Astrocyte of the spinal cord (primary cell): ENCODE results near the gene FBN1.

Experiments used
- DNase-seq: peaks from one replicate; pipeline ENCODE4 v3.0.0; 2011; ENCODE audit warnings: low read depth, low spot score
- H3K4me3 ChIP-seq: 2 replicates; pipeline ENCODE4 v1.5.1; 2011; ENCODE audit warnings: low read depth, mild to moderate bottlenecking, low read length, moderate library complexity
- CTCF ChIP-seq: IDR thresholded peaks from 2 replicates; pipeline ENCODE4 v1.5.1; 2012; ENCODE audit warnings: low read depth, mild to moderate bottlenecking, low read length, inconsistent platforms
- in situ Hi-C: cut with HindIII; loops from 2 replicates; pipeline ENCODE4 v1.10.0; 2017; ENCODE audit warnings: low sequenced_read_pairs

Gene FBN1

GRCh38 chr15:48671103-48672022 lies 25.9 kb upstream of the FBN1 start:
- in situ Hi-C loops, result no loop called here
- DNase-seq, result peak; percentile 90
- no peak overlapping the region for H3K4me3 ChIP-seq
- TF ChIP-seq CTCF, result no peak

- in situ Hi-C loops, result no loop called here
- no peak overlapping the region for H3K4me3 ChIP-seq
- peak; percentile 64 for DNase-seq
- no peak for TF ChIP-seq CTCF
Measured at GRCh38 chr15:48667701-48668100, 22.2 kb upstream of the FBN1 start.

GRCh38 chr15:48664436-48664835 lies 18.9 kb upstream of the FBN1 start:
- H3K4me3 ChIP-seq, result no peak overlapping the region
- in situ Hi-C loops, result no loop called here
- DNase-seq, result no peak
- no peak for TF ChIP-seq CTCF

GRCh38 chr15:48657950-48658591 lies 12.6 kb upstream of the FBN1 start:
- no peak for TF ChIP-seq CTCF
- in situ Hi-C loops, result no loop called here
- DNase-seq, result no peak
- no peak overlapping the region for H3K4me3 ChIP-seq

GRCh38 chr15:48654801-48655200 lies 9.3 kb upstream of the FBN1 start:
- in situ Hi-C loops, result no loop called here
- H3K4me3 ChIP-seq, result no peak overlapping the region
- DNase-seq, result no peak
- TF ChIP-seq CTCF, result no peak

- no peak overlapping the region for H3K4me3 ChIP-seq
- in situ Hi-C loops, result no loop called here
- TF ChIP-seq CTCF, result no peak
- no peak for DNase-seq
Measured at GRCh38 chr15:48653913-48654670, 8.6 kb upstream of the FBN1 start.
